CD4-positive, alpha-beta T cell (primary cell): ENCODE measurements around the gene VSNL1. TPM values are rescaled to one million over a fixed set of nuclear protein-coding genes. Genes with fewer than 3 reads are reported as not detected.

Experiments used
- ATAC-seq: fragments of 200-7000 bp; cut with Tn5 transposase; one replicate; pipeline ENCODE4 v1.10.0; 2022; ENCODE audit warnings: mild to moderate bottlenecking; ENCODE audit not compliant: poor library complexity
- CTCF ChIA-PET: fragments of 350-600 bp; sonication (Branson Sonifier 250); formaldehyde crosslinking; loops from one replicate; lab custom pipeline; 2021; ENCODE audit warnings: antibody characterized with exemption, inconsistent platforms; lab: Charles Lee
- POLR2A ChIA-PET: fragments of 350-600 bp; sonication (Branson Sonifier 250); formaldehyde crosslinking; loops from one replicate; lab custom pipeline; 2021; ENCODE audit warnings: antibody characterized with exemption, inconsistent platforms; lab: Charles Lee
- DNase-seq, 14 experiments: peaks; one replicate each; pipeline ENCODE4 v3.0.0-alpha.2; 2013 to 2020; ENCODE audit warnings: mixed read lengths in 2 of 14
- H3K27ac ChIP-seq, 2 donors: one replicate each; pipeline versions ENCODE4 v1.5.1 to v1.7.0; 2013; ENCODE audit warnings: low read length in 2 of 2, low read depth in 1 of 2, mild to moderate bottlenecking in 1 of 2
- H3K27me3 ChIP-seq, 2 experiments: 1 replicate in 1 of 2; 2 replicates in 1 of 2; pipeline versions ENCODE4 v1.6.1 to v1.7.0; 2013; ENCODE audit warnings: low read length in 2 of 2, control low read depth in 1 of 2, mild to moderate bottlenecking in 1 of 2, moderate library complexity in 1 of 2; ENCODE audit not compliant: insufficient read depth in 2 of 2, control insufficient read depth in 1 of 2
- H3K36me3 ChIP-seq: one replicate; pipeline ENCODE4 v1.6.1; 2013; ENCODE audit warnings: low read length, control low read depth; ENCODE audit not compliant: insufficient read depth
- H3K4me1 ChIP-seq: one replicate; pipeline ENCODE4 v1.6.1; 2013; ENCODE audit warnings: low read length, control low read depth; ENCODE audit not compliant: insufficient read depth
- H3K4me3 ChIP-seq: one replicate; pipeline ENCODE4 v1.5.1; 2013; ENCODE audit warnings: mild to moderate bottlenecking, low read length, moderate library complexity
- H3K9me3 ChIP-seq, 2 experiments: 1 replicate in 1 of 2; 2 replicates in 1 of 2; pipeline versions ENCODE4 v1.6.1 to v1.7.0; 2013; ENCODE audit warnings: low read length in 2 of 2, mild to moderate bottlenecking in 2 of 2, control low read depth in 1 of 2, moderate library complexity in 1 of 2; ENCODE audit not compliant: control insufficient read depth in 1 of 2, insufficient read depth in 1 of 2
- H3K27ac Mint-ChIP-seq: one replicate; pipeline ENCODE4 v1.8.0; 2020; ENCODE audit warnings: mixed read lengths
- H3K27me3 Mint-ChIP-seq: one replicate; pipeline ENCODE4 v1.8.0; 2021; ENCODE audit warnings: mixed read lengths
- H3K36me3 Mint-ChIP-seq: one replicate; pipeline ENCODE4 v1.8.0; 2021; ENCODE audit warnings: low read depth, mixed read lengths
- H3K4me1 Mint-ChIP-seq: one replicate; pipeline ENCODE4 v1.8.0; 2021; ENCODE audit warnings: low read depth, mixed read lengths
- H3K4me3 Mint-ChIP-seq: one replicate; pipeline ENCODE4 v1.8.0; 2020; ENCODE audit warnings: mild to moderate bottlenecking, mixed read lengths
- H3K9me3 Mint-ChIP-seq: one replicate; pipeline ENCODE4 v1.8.0; 2020; ENCODE audit warnings: mixed read lengths
- CTCF ChIP-seq: fragments of 200-600 bp; IDR thresholded peaks from one replicate; pipeline ENCODE4 v1.8.0; 2022; ENCODE audit warnings: antibody characterized with exemption, mild to moderate bottlenecking
- intact Hi-C, 2 experiments: fragments of 100-400 bp; cut with DNase I in 1 of 2; cut with micrococcal nuclease in 1 of 2; formaldehyde crosslinking; loops; one replicate each; pipeline versions ENCODE4 v1.15.1 to v1.9.0; 2023 to 2025; cut with DNase I, micrococcal nuclease
- total RNA-seq, 174 experiments: library from RNA in 2 of 174; stranded (reverse) in 2 of 174; gene quantifications; one replicate each; pipeline ENCODE4 v1.2.3 and lab custom pipeline; 2021 to 2026

The VSNL1 gene
- total RNA-seq, 2 experiments from 2014 or later = not detected

DNA sequence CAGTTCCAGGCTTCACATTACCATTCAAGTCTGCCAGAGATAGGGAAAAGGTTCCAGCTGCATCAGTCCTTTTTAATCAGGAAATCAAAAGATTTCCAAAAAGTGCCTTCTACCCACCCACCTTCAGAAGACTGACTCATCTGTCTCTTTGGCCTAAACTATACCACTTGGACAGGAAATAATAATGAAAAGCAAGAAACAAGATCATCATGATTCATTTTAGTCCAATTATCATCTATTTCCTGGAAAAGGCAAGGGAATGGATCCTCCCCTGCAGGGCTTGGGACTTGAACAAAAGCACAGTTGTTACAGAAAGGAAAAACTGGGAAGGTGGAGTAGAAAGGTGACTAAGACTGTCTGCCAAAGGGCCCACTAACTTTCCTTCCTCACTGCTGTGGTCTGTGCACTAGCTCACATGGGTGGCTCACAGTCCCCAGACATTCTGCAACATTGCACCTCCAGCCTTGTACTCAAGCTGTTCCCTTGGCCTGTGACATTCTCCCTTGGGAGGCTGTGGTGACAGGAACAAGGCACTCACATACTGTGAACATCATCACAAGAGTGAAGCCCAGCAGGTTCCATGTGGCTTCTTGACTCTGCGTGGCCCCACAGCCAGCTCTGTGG lies 75.3 kb downstream of the VSNL1 start:
- H3K9me3 ChIP-seq = no peaks in the 10 kb centered on the region
- POLR2A ChIA-PET = no interaction called here
- CTCF ChIA-PET = no interaction called here
- Mint-ChIP-seq H3K4me3 (no peak overlapping the region), H3K4me1 (no peaks in the 10 kb centered on the region), H3K36me3 (no peaks in the 10 kb centered on the region), H3K9me3 (no peaks in the 10 kb centered on the region), H3K27ac (no peak overlapping the region), H3K27me3 (peaks cover 22% of the 10 kb centered on the region)
- no peak for DNase-seq
- intact Hi-C loops = no loop called here
- H3K36me3 ChIP-seq = no peaks in the 10 kb centered on the region
- TF ChIP-seq CTCF = no peak
- H3K27me3 ChIP-seq = no peaks in the 10 kb centered on the region
- H3K27ac ChIP-seq = no peak overlapping the region
- no peak overlapping the region for H3K4me3 ChIP-seq
- ATAC-seq = no peak
- H3K4me1 ChIP-seq = no peaks in the 10 kb centered on the region

GRCh38 chr2:17616405-17616804 lies 75.9 kb downstream of the VSNL1 start:
- no peak for DNase-seq
- no peaks in the 10 kb centered on the region for H3K4me1 ChIP-seq
- no peak overlapping the region for H3K4me3 ChIP-seq
- Mint-ChIP-seq H3K27ac (no peak overlapping the region), H3K4me3 (no peak overlapping the region), H3K4me1 (no peaks in the 10 kb centered on the region), H3K36me3 (no peaks in the 10 kb centered on the region), H3K27me3 (peaks cover 19% of the 10 kb centered on the region), H3K9me3 (no peaks in the 10 kb centered on the region)
- intact Hi-C loops = no loop called here
- POLR2A ChIA-PET = no interaction called here
- CTCF ChIA-PET = no interaction called here
- no peak for ATAC-seq
- no peaks in the 10 kb centered on the region for H3K27me3 ChIP-seq
- no peaks in the 10 kb centered on the region for H3K36me3 ChIP-seq
- H3K27ac ChIP-seq = no peak overlapping the region
- TF ChIP-seq CTCF = no peak
- H3K9me3 ChIP-seq = no peaks in the 10 kb centered on the region

DNA sequence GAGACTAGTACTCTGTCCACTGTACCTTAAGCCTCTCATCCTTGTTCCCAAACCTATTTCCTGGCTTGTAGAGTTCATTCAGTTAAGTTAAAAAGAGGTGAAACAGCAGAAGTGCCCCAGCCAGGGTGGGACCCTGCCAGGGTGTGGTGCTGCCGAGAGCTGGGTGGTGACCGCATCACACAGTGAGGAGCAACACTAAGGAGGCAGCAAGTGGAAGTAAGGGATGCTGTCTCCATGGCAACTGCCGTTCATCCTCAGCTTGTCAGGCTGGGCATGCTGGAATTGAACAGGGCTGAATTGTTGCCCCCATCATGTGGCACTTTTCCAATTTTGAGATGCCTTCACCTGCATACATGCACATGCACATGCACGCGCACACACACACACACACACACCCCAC lies 77.0 kb downstream of the VSNL1 start:
- Histone ChIP-seq H3K36me3 (no peaks in the 10 kb centered on the region), H3K4me1 (no peaks in the 10 kb centered on the region), H3K27me3 (no peaks in the 10 kb centered on the region), H3K27ac (no peak overlapping the region), H3K9me3 (no peaks in the 10 kb centered on the region), H3K4me3 (no peak overlapping the region)
- Mint-ChIP-seq H3K36me3 (no peaks in the 10 kb centered on the region), H3K27ac (no peak overlapping the region), H3K4me1 (no peaks in the 10 kb centered on the region), H3K9me3 (no peaks in the 10 kb centered on the region), H3K27me3 (peaks cover 14% of the 10 kb centered on the region), H3K4me3 (no peak overlapping the region)
- ChIA-PET CTCF (no interaction called here), POLR2A (no interaction called here)
- intact Hi-C loops = no loop called here
- DNase-seq (no peak), ATAC-seq (no peak)
- TF ChIP-seq CTCF = no peak
